NCI-H1417 treated with DMSO at 0.1 percent for 48 hours (cell line): ENCODE measurements around the gene MT3.

Experiments used
- DNase-seq: peaks from one replicate; lab custom pipeline; 2025; lab: John Stamatoyannopoulos, UW

Gene MT3

GRCh38 chr16:56589141-56590039 lies at the start of gene MT3:
Gene MT3 (plus strand): TSS chr16:56589528. CDS start chr16:56589591, 63 bp downstream.
- peak; percentile 21 for DNase-seq

- DNase-seq: no peak
Measured at GRCh38 chr16:56539656-56540055, 49.7 kb upstream of the MT3 start.

GRCh38 chr16:56542039-56542438 lies 47.3 kb upstream of the MT3 start:
- no peak for DNase-seq

- no peak for DNase-seq
Measured at GRCh38 chr16:56547120-56547948, 42.0 kb upstream of the MT3 start.

- no peak for DNase-seq
Measured at GRCh38 chr16:56547949-56548567, 41.3 kb upstream of the MT3 start.

- no peak for DNase-seq
Measured at GRCh38 chr16:56549161-56549560, 40.2 kb upstream of the MT3 start.

GRCh38 chr16:56549744-56550385 lies 39.5 kb upstream of the MT3 start:
- DNase-seq: no peak

- no peak for DNase-seq
Measured at GRCh38 chr16:56551796-56552738, 37.3 kb upstream of the MT3 start.

- DNase-seq: no peak
Measured at GRCh38 chr16:56554441-56554840, 34.9 kb upstream of the MT3 start.

GRCh38 chr16:56558024-56558747 lies 31.1 kb upstream of the MT3 start:
- DNase-seq: peak; percentile 7

- no peak for DNase-seq
Measured at GRCh38 chr16:56559109-56559508, 30.2 kb upstream of the MT3 start.

- DNase-seq: no peak
Measured at GRCh38 chr16:56560447-56560846, 28.9 kb upstream of the MT3 start.

GRCh38 chr16:56561126-56561525 lies 28.2 kb upstream of the MT3 start:
- DNase-seq: no peak

- DNase-seq: no peak
Measured at GRCh38 chr16:56564793-56565477, 24.4 kb upstream of the MT3 start, which contains the start of gene MT4. Gene MT4 (plus strand): TSS chr16:56565073. CDS start chr16:56565129, 56 bp downstream.

GRCh38 chr16:56569971-56570370 lies 19.4 kb upstream of the MT3 start:
- DNase-seq: no peak

GRCh38 chr16:56571525-56571924 lies 17.8 kb upstream of the MT3 start:
- no peak for DNase-seq

GRCh38 chr16:56574625-56575024 lies 14.7 kb upstream of the MT3 start:
- no peak for DNase-seq

- DNase-seq: no peak
Measured at GRCh38 chr16:56576585-56577299, 12.6 kb upstream of the MT3 start.

GRCh38 chr16:56577300-56577625 lies 12.1 kb upstream of the MT3 start:
- DNase-seq: no peak
